Upper lobe of left lung (tissue), 4 donors: ENCODE data around the gene GOLGA6L7.

Source experiments
- CTCF ChIP-seq, 6 experiments: fragments of 450-650 bp in 4 of 6; fragments of 200-600 bp in 2 of 6; sonication (generic) in 2 of 6; IDR thresholded peaks; one replicate each; pipeline ENCODE4 v1.5.1; 2016 to 2019; ENCODE audit warnings: antibody characterized with exemption in 6 of 6
- EP300 ChIP-seq, 4 donors: sonication (generic); formaldehyde crosslinking; IDR thresholded peaks; one replicate each; pipeline ENCODE4 v1.5.1; 2017; ENCODE audit warnings: antibody characterized with exemption in 4 of 4, control low read depth in 2 of 4
- POLR2A ChIP-seq, 4 donors: fragments of 450-650 bp; IDR thresholded peaks; one replicate each; pipeline ENCODE4 v1.5.1; 2016 to 2017; ENCODE audit warnings: antibody characterized with exemption in 4 of 4, mild to moderate bottlenecking in 2 of 4
- POLR2AphosphoS5 ChIP-seq, 2 donors: sonication (generic); formaldehyde crosslinking; IDR thresholded peaks; one replicate each; pipeline ENCODE4 v1.5.1; 2017; ENCODE audit warnings: antibody characterized with exemption in 2 of 2

DNA sequence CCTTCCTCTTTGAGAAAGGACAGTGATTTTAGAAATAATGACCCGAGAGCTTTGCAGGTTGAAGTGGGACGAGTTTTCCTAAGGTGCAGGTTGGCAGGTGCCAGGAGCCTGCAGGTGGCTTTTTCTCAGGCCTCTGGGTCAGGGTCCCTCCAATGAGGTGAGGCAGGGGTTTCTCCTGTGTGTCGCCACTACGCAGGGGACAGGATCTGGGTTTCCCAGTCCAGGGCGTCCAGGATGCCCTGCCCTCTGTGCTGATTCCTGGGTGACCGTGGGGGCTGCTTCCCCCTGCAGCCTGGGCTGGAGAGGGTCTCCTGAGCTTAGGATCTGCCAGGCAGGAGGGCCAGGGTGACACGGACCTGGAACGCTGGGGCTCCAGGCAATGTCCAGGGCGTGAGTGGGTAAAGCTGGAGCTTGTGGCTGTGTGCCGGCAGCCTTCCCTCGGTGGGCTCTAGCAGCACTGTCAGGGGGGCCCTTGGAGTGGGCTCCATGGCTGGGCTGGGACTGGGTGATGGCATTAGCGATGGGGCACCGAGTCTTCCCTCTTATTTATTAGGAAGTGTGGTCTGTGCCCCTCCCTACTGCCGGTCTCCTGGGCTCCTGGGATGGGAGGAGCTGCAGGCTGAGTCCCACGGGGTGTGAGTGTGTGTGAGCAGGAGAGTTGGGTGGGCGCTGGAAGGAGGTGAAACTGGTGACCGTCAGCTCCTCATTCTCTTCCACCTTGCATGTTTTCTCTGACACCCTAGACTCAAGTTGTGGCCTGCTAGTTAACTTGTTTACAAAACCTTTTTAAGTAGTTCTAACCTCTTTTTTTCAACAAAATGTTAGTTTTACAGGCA lies 39.1 kb upstream of the GOLGA6L7 start:
- TF ChIP-seq CTCF (IDR thresholded peaks at IDR 0.05) (no peak), POLR2A (IDR thresholded peaks at IDR 0.05) (no peak), POLR2AphosphoS5 (IDR thresholded peaks at IDR 0.05) (no peak), EP300 (IDR thresholded peaks at IDR 0.05) (no peak)
